BLaER1 treated with 17β-estradiol and CSF1 and Interleukin-3, amounts not matched to agents 10 nM and 100 nM (cell line): Measurements from ENCODE around the gene MOAP1.
"Not testable (repeated sequence)": the region's sequence is repeated elsewhere in the genome, so short reads cannot be mapped to it uniquely, and the experiment has no call there.

Experiments used
- H3K27ac ChIP-seq, 11 experiments: shearing (Covaris generic); formaldehyde crosslinking; 2 replicates each; pipeline ENCODE4 v1.8.1; 2022
- H3K27me3 ChIP-seq, 11 experiments: shearing (Covaris generic); formaldehyde crosslinking; 2 replicates each; pipeline ENCODE4 v1.8.1; 2022
- H3K36me3 ChIP-seq, 11 experiments: shearing (Covaris generic); formaldehyde crosslinking; 2 replicates each; pipeline ENCODE4 v1.8.1; 2022
- H3K4me1 ChIP-seq, 10 experiments: shearing (Covaris generic); formaldehyde crosslinking; 2 replicates each; pipeline ENCODE4 v1.8.1; 2022
- H3K4me2 ChIP-seq, 11 experiments: shearing (Covaris generic); formaldehyde crosslinking; 2 replicates each; pipeline ENCODE4 v1.8.1; 2022
- H3K4me3 ChIP-seq, 10 experiments: shearing (Covaris generic); formaldehyde crosslinking; 2 replicates each; pipeline ENCODE4 v1.8.1; 2022
- H3K9ac ChIP-seq, 11 experiments: shearing (Covaris generic); formaldehyde crosslinking; 2 replicates each; pipeline ENCODE4 v1.8.1; 2022
- H3K9me3 ChIP-seq, 11 experiments: shearing (Covaris generic); formaldehyde crosslinking; replicated peaks in 1 of 11; 2 replicates each; pipeline ENCODE4 v1.8.1; 2022
- H4K20me1 ChIP-seq, 11 experiments: shearing (Covaris generic); formaldehyde crosslinking; 2 replicates each; pipeline ENCODE4 v1.8.1; 2022
- Cebpa-rat ChIP-seq, 11 experiments: shearing (Covaris generic); IDR thresholded peaks; 2 replicates each; pipeline ENCODE4 v1.8.1; 2022

MOAP1 gene

GRCh38 chr14:93155667-93156066 is 29.0 kb downstream of the MOAP1 start:
- no peak overlapping the region for H3K27ac ChIP-seq
- no peaks in the 10 kb centered on the region for H3K27me3 ChIP-seq
- no peak overlapping the region for H3K4me2 ChIP-seq
- no peak for TF ChIP-seq Cebpa-rat (IDR thresholded peaks at IDR 0.05)
- H3K9ac ChIP-seq = no peak overlapping the region
- no peaks in the 10 kb centered on the region for H3K9me3 ChIP-seq
- H3K4me1 ChIP-seq = peaks cover 0 to 12% (median 4%) of the 10 kb centered on the region in 10 experiments; a peak in 6 of 20 replicates
- H4K20me1 ChIP-seq = no peaks in the 10 kb centered on the region
- H3K36me3 ChIP-seq = no peaks in the 10 kb centered on the region
- no peak overlapping the region for H3K4me3 ChIP-seq

GRCh38 chr14:93153121-93153520 is 31.6 kb downstream of the MOAP1 start:
- H3K27me3 ChIP-seq = no peaks in the 10 kb centered on the region
- H3K4me2 ChIP-seq = no peak overlapping the region
- H3K4me1 ChIP-seq = peaks cover 0 to 18% (median 11%) of the 10 kb centered on the region in 10 experiments; a peak in 10 of 20 replicates
- no peak overlapping the region for H3K27ac ChIP-seq
- no peaks in the 10 kb centered on the region for H3K36me3 ChIP-seq
- H3K4me3 ChIP-seq = no peak overlapping the region
- TF ChIP-seq Cebpa-rat (IDR thresholded peaks at IDR 0.05) = no peak
- no peak overlapping the region for H3K9ac ChIP-seq
- H3K9me3 ChIP-seq = no peaks in the 10 kb centered on the region
- no peaks in the 10 kb centered on the region for H4K20me1 ChIP-seq

- Histone ChIP-seq H3K9me3 (no peaks in the 10 kb centered on the region), H3K36me3 (no peaks in the 10 kb centered on the region), H4K20me1 (no peaks in the 10 kb centered on the region), H3K27me3 (no peaks in the 10 kb centered on the region), H3K4me1 (peaks cover 0 to 18% (median 11%) of the 10 kb centered on the region in 10 experiments; a peak in 10 of 20 replicates), H3K4me3 (no peak overlapping the region), H3K4me2 (peak overlapping the region in 6 of 11 experiments; percentile 1 to 50 (median 37); a peak in 9 of 22 replicates), H3K27ac (no peak overlapping the region; a peak in 1 of 22 replicates), H3K9ac (no peak overlapping the region)
- no peak for TF ChIP-seq Cebpa-rat (IDR thresholded peaks at IDR 0.05)
Measured at GRCh38 chr14:93150227-93151208, 34.2 kb downstream of the MOAP1 start.

- H3K27ac ChIP-seq = no peak overlapping the region
- H3K4me1 ChIP-seq = peaks cover 0 to 18% (median 11%) of the 10 kb centered on the region in 10 experiments; a peak in 10 of 20 replicates
- H3K4me3 ChIP-seq = no peak overlapping the region
- H4K20me1 ChIP-seq = no peaks in the 10 kb centered on the region
- TF ChIP-seq Cebpa-rat (IDR thresholded peaks at IDR 0.05) = no peak
- no peaks in the 10 kb centered on the region for H3K9me3 ChIP-seq
- no peak overlapping the region for H3K4me2 ChIP-seq
- H3K27me3 ChIP-seq = no peaks in the 10 kb centered on the region
- no peaks in the 10 kb centered on the region for H3K36me3 ChIP-seq
- no peak overlapping the region for H3K9ac ChIP-seq
Measured at GRCh38 chr14:93148979-93149378, 35.7 kb downstream of the MOAP1 start.

- H3K36me3 ChIP-seq = no peaks in the 10 kb centered on the region
- H3K4me3 ChIP-seq = no peak overlapping the region
- H3K27ac ChIP-seq = no peak overlapping the region
- H3K27me3 ChIP-seq = no peaks in the 10 kb centered on the region
- H3K9me3 ChIP-seq = no peaks in the 10 kb centered on the region
- H4K20me1 ChIP-seq = no peaks in the 10 kb centered on the region
- H3K9ac ChIP-seq = no peak overlapping the region
- H3K4me2 ChIP-seq = no peak overlapping the region
- TF ChIP-seq Cebpa-rat (IDR thresholded peaks at IDR 0.05) = no peak
- peaks cover 0 to 15% (median 9%) of the 10 kb centered on the region in 10 experiments; a peak in 11 of 20 replicates for H3K4me1 ChIP-seq
Measured at GRCh38 chr14:93146119-93146518, 38.6 kb downstream of the MOAP1 start.

- TF ChIP-seq Cebpa-rat (IDR thresholded peaks at IDR 0.05) = no peak
- H3K9me3 ChIP-seq = no peaks in the 10 kb centered on the region
- H3K27ac ChIP-seq = no peak overlapping the region
- H3K4me3 ChIP-seq = no peak overlapping the region
- H3K36me3 ChIP-seq = no peaks in the 10 kb centered on the region
- no peak overlapping the region for H3K4me2 ChIP-seq
- no peak overlapping the region for H3K9ac ChIP-seq
- no peaks in the 10 kb centered on the region for H4K20me1 ChIP-seq
- no peaks in the 10 kb centered on the region for H3K27me3 ChIP-seq
- H3K4me1 ChIP-seq = peaks cover 0 to 15% (median 3%) of the 10 kb centered on the region in 10 experiments; a peak in 8 of 20 replicates
Measured at GRCh38 chr14:93142854-93143652, 41.6 kb downstream of the MOAP1 start.

GRCh38 chr14:93137864-93138263 is 46.8 kb downstream of the MOAP1 start:
- no peaks in the 10 kb centered on the region for H3K36me3 ChIP-seq

GRCh38 chr14:93136508-93136907 is 48.2 kb downstream of the MOAP1 start:
- peak overlapping the region in 3 of 11 experiments; percentile 0 to 79 (median 14); a peak in 3 of 22 replicates for H3K27ac ChIP-seq
- peak overlapping the region in 1 of 11 experiments; percentile 59; a peak in 1 of 22 replicates for H3K4me2 ChIP-seq
- H3K9ac ChIP-seq, H3K9me3 ChIP-seq, H3K27me3 ChIP-seq, H3K4me3 ChIP-seq, H3K36me3 ChIP-seq, H4K20me1 ChIP-seq: not testable (repeated sequence)
- H3K4me1 ChIP-seq = peaks cover 0 to 71% (median 21%) of the 10 kb centered on the region in 10 experiments; a peak in 13 of 20 replicates

More at GRCh38 chr14:93137864-93138263, 46.8 kb downstream of the MOAP1 start:
- H3K9ac ChIP-seq = 0 out of 22 replicates have a peak overlapping the region, but pooled peaks of 1 of the 11 experiments have one; percentile 17
- no peak overlapping the region for H3K4me3 ChIP-seq
- H3K4me1 ChIP-seq = peaks cover 0 to 58% (median 18%) of the 10 kb centered on the region in 10 experiments; a peak in 13 of 20 replicates
- no peaks in the 10 kb centered on the region for H3K27me3 ChIP-seq
- no peak overlapping the region for H3K27ac ChIP-seq
- TF ChIP-seq Cebpa-rat (IDR thresholded peaks at IDR 0.05) = no peak
- no peak overlapping the region for H3K4me2 ChIP-seq
- no peaks in the 10 kb centered on the region for H4K20me1 ChIP-seq
- H3K9me3 ChIP-seq = no peaks in the 10 kb centered on the region

GRCh38 chr14:93136009-93136408 is 48.7 kb downstream of the MOAP1 start:
- Histone ChIP-seq H3K4me3 (no peak overlapping the region), H3K36me3 (no peaks in the 10 kb centered on the region), H3K9me3 (no peaks in the 10 kb centered on the region), H3K4me1 (peaks cover 0 to 71% (median 18%) of the 10 kb centered on the region in 10 experiments; a peak in 13 of 20 replicates), H4K20me1 (no peaks in the 10 kb centered on the region), H3K27me3 (no peaks in the 10 kb centered on the region), H3K9ac (no peak overlapping the region; a peak in 1 of 22 replicates), H3K27ac (peak overlapping the region in 1 of 11 experiments; percentile 79; a peak in 3 of 22 replicates), H3K4me2 (peak overlapping the region in 2 of 11 experiments; percentile 59 to 67; a peak in 2 of 22 replicates)
- TF ChIP-seq Cebpa-rat (IDR thresholded peaks at IDR 0.05) = no peak
